HuH-7 (cell line): ENCODE measurements around the gene KNDC1.
A peak's percentile ranks its signal among the peaks of the same experiment; 100 is the strongest.
"Not testable (repeated sequence)": the region's sequence is repeated elsewhere in the genome, so short reads cannot be mapped to it uniquely, and the experiment has no call there.

Experiments
- DNase-seq: peaks from one replicate; pipeline ENCODE4 v3.0.0; 2011; ENCODE audit warnings: low spot score

KNDC1 gene

GRCh38 chr10:133259602-133259989, 99.6 kb downstream of the KNDC1 start:
- DNase-seq: no peak

GRCh38 chr10:133260895-133261725, 101.1 kb downstream of the KNDC1 start:
- DNase-seq: peak; percentile 69

GRCh38 chr10:133261726-133262325, 101.8 kb downstream of the KNDC1 start:
- peak; percentile 90 for DNase-seq

- no peak for DNase-seq
These were observed 102.7 kb downstream of the KNDC1 start for GRCh38 chr10:133262696-133263095.

GRCh38 chr10:133263674-133264073, 103.7 kb downstream of the KNDC1 start:
- no peak for DNase-seq

- no peak for DNase-seq
These were observed 104.4 kb downstream of the KNDC1 start for GRCh38 chr10:133264461-133264860.

- not testable (repeated sequence) for DNase-seq
These were observed 105.0 kb downstream of the KNDC1 start for GRCh38 chr10:133265052-133265451.

- no peak for DNase-seq
These were observed 106.2 kb downstream of the KNDC1 start for GRCh38 chr10:133266056-133266795.

- DNase-seq: no peak
These were observed 107.3 kb downstream of the KNDC1 start for GRCh38 chr10:133267293-133267692.

GRCh38 chr10:133267829-133268228, 107.8 kb downstream of the KNDC1 start:
- DNase-seq: no peak

- DNase-seq: no peak
These were observed 108.5 kb downstream of the KNDC1 start for GRCh38 chr10:133268532-133268931.

- no peak for DNase-seq
These were observed 109.3 kb downstream of the KNDC1 start for GRCh38 chr10:133269367-133269766.

GRCh38 chr10:133270204-133270603, 110.2 kb downstream of the KNDC1 start:
- DNase-seq: no peak

- DNase-seq: no peak
These were observed 110.8 kb downstream of the KNDC1 start for GRCh38 chr10:133270773-133271297.

- no peak for DNase-seq
These were observed 111.7 kb downstream of the KNDC1 start for GRCh38 chr10:133271521-133272300.

GRCh38 chr10:133272301-133272963, 112.4 kb downstream of the KNDC1 start:
- no peak for DNase-seq

GRCh38 chr10:133272964-133273420, 113.0 kb downstream of the KNDC1 start:
- no peak for DNase-seq

- no peak for DNase-seq
These were observed 113.6 kb downstream of the KNDC1 start for GRCh38 chr10:133273534-133274143.

GRCh38 chr10:133274751-133275683, 115.0 kb downstream of the KNDC1 start:
- no peak for DNase-seq

GRCh38 chr10:133275684-133276092, 115.7 kb downstream of the KNDC1 start:
- no peak for DNase-seq
